MM.1S (cell line): Measurements from ENCODE around the gene SCAPER.

Experiments
- DNase-seq: peaks from one replicate; pipeline ENCODE4 v3.0.0-alpha.2; 2015
- H2AFZ ChIP-seq: fragments of 300-600 bp; sonication (generic); 2 replicates; pipeline ENCODE4 v1.6.0; 2016; ENCODE audit warnings: antibody characterized with exemption, low read length
- H3F3A ChIP-seq: fragments of 300-600 bp; sonication (generic); 2 replicates; pipeline ENCODE4 v1.6.1; 2016; ENCODE audit warnings: mild to moderate bottlenecking, antibody characterized with exemption, low read length, moderate library complexity, mixed read lengths; ENCODE audit not compliant: insufficient read depth
- H3K27ac ChIP-seq: fragments of 300-600 bp; sonication (generic); 2 replicates; pipeline ENCODE4 v1.5.1; 2016; ENCODE audit warnings: mild to moderate bottlenecking, low read length
- H3K27me3 ChIP-seq: fragments of 300-600 bp; sonication (generic); replicated peaks from 2 replicates; pipeline ENCODE4 v1.6.0; 2016; ENCODE audit warnings: low read length; ENCODE audit not compliant: insufficient read depth
- H3K36me3 ChIP-seq: fragments of 300-600 bp; sonication (generic); replicated peaks from 2 replicates; pipeline ENCODE4 v1.6.1; 2016; ENCODE audit warnings: mild to moderate bottlenecking, low read length, mixed read lengths; ENCODE audit not compliant: insufficient read depth
- H3K4me1 ChIP-seq: fragments of 300-600 bp; sonication (generic); 2 replicates; pipeline ENCODE4 v1.6.1; 2016; ENCODE audit warnings: low read length, mixed read lengths
- H3K4me2 ChIP-seq: fragments of 300-600 bp; sonication (generic); 2 replicates; pipeline ENCODE4 v1.6.0; 2016; ENCODE audit warnings: low read depth, low read length
- H3K4me3 ChIP-seq: fragments of 300-600 bp; sonication (generic); 2 replicates; pipeline ENCODE4 v1.5.1; 2016; ENCODE audit warnings: low read length, mixed read lengths
- H3K79me2 ChIP-seq: fragments of 300-600 bp; sonication (generic); 2 replicates; pipeline ENCODE4 v1.6.1; 2016; ENCODE audit warnings: mixed run types, low read length, mixed read lengths
- H3K9ac ChIP-seq: fragments of 300-600 bp; sonication (generic); 2 replicates; pipeline ENCODE4 v1.6.1; 2016; ENCODE audit warnings: low read length, mixed read lengths
- H3K9me2 ChIP-seq: fragments of 300-600 bp; sonication (generic); replicated peaks from 2 replicates; pipeline ENCODE4 v1.6.1; 2016; ENCODE audit warnings: mild to moderate bottlenecking, low read length, mixed read lengths; ENCODE audit not compliant: insufficient read depth
- H3K9me3 ChIP-seq: fragments of 300-600 bp; sonication (generic); replicated peaks from 2 replicates; pipeline ENCODE4 v1.6.1; 2016; ENCODE audit warnings: mild to moderate bottlenecking, low read length, mixed read lengths; ENCODE audit not compliant: insufficient read depth
- H4K20me1 ChIP-seq: fragments of 300-600 bp; sonication (generic); 2 replicates; pipeline ENCODE4 v1.6.1; 2016; ENCODE audit warnings: mild to moderate bottlenecking, low read length, moderate library complexity, mixed read lengths; ENCODE audit not compliant: insufficient read depth
- CTCF ChIP-seq: fragments of 300-600 bp; sonication (generic); IDR thresholded peaks from 2 replicates; pipeline ENCODE4 v1.5.1; 2016; ENCODE audit warnings: antibody characterized with exemption, low read length, mixed read lengths
- EZH2 ChIP-seq: fragments of 300-600 bp; sonication (generic); optimal IDR thresholded peaks from 2 replicates; pipeline ENCODE3; 2017; ENCODE audit warnings: low read depth, mild to moderate bottlenecking, antibody characterized with exemption, low read length, mixed read lengths
- EZH2phosphoT487 ChIP-seq: fragments of 300-600 bp; sonication (generic); IDR thresholded peaks from 2 replicates; pipeline ENCODE4 v1.6.1; 2018; ENCODE audit warnings: antibody characterized with exemption, low read length

The SCAPER gene

DNA sequence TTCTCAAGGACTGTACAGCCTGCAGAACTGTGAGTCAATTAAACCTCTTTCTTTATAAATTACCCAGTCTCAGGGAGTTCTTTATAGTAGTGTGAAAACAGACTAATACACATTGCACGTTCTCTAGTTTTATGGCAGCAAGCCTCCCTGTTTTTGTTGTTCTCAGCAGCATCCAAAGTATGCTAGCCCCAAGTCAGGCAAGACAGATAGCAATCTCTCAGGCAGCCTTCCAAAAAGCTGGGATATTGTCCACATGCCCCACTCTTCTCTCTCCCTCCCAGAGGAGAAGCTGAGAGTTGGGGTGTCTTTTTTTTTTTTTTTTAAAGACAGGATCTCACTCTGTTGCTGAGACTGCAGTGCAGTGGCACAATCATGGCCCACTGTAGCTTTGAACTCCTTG is 438.0 kb downstream of the SCAPER start:
- no peak overlapping the region for H3K4me2 ChIP-seq
- H3K27me3 ChIP-seq = no peaks in the 10 kb centered on the region
- no peak for TF ChIP-seq CTCF
- TF ChIP-seq EZH2 = no peak
- TF ChIP-seq EZH2phosphoT487 = no peak
- no peaks in the 10 kb centered on the region for H3K9me2 ChIP-seq
- DNase-seq = no peak
- H3K79me2 ChIP-seq = no peaks in the 10 kb centered on the region
- H3K27ac ChIP-seq = no peak overlapping the region
- H3K4me3 ChIP-seq = no peak overlapping the region
- H3K9me3 ChIP-seq = no peaks in the 10 kb centered on the region
- no peaks in the 10 kb centered on the region for H3K4me1 ChIP-seq
- no peaks in the 10 kb centered on the region for H4K20me1 ChIP-seq
- 0 out of 2 replicates have a peak, but pooled peaks cover 2% of the 10 kb centered on the region for H3K36me3 ChIP-seq
- no peak overlapping the region for H2AFZ ChIP-seq
- H3F3A ChIP-seq = no peaks in the 10 kb centered on the region
- H3K9ac ChIP-seq = no peak overlapping the region

DNA sequence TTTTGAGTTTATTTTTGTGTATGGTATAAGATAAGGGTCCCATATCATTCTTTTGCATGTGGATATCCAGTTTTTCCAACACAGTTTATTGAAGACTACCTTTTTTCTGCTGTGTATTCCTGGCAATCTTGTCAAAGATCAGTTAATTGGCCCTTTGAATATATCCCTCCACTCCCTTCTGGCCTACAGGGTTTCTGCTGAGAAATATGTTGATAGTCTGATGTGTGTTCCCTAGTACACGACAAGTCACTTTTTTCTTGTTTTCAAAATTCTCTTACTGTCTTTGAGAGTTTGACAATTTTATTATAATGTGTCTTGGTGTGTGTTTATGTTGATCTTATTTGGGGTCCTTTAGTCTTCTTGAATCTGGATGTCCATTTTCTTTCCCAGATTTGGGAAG is 439.4 kb downstream of the SCAPER start:
- H2AFZ ChIP-seq = no peak overlapping the region
- DNase-seq = no peak
- H4K20me1 ChIP-seq = no peaks in the 10 kb centered on the region
- no peak for TF ChIP-seq CTCF
- no peak for TF ChIP-seq EZH2phosphoT487
- TF ChIP-seq EZH2 = no peak
- H3K4me1 ChIP-seq = no peaks in the 10 kb centered on the region
- H3K9me2 ChIP-seq = no peaks in the 10 kb centered on the region
- no peaks in the 10 kb centered on the region for H3K27me3 ChIP-seq
- no peak overlapping the region for H3K4me2 ChIP-seq
- H3K36me3 ChIP-seq = 0 out of 2 replicates have a peak, but pooled peaks cover 2% of the 10 kb centered on the region
- no peak overlapping the region for H3K4me3 ChIP-seq
- no peaks in the 10 kb centered on the region for H3K79me2 ChIP-seq
- H3K9me3 ChIP-seq = no peaks in the 10 kb centered on the region
- H3F3A ChIP-seq = no peaks in the 10 kb centered on the region
- no peak overlapping the region for H3K9ac ChIP-seq
- H3K27ac ChIP-seq = no peak overlapping the region

DNA sequence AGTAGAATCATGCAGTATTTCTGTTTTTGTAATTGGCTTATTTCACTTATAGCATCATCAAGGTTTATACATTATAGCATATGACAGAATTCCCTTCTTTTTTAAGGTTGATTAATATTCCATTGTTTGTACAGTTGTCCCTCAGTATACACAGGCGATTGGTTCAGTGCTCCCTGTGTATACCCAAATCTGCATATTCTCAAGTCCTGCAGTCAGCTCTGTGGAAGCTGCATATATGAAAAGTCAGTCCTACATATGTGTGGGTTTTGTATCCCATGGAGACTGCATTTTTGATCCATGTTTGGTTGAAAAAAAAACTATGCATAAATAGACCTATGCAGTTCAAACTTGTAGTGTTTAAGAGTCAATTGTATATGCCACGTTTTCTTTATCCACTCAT is 440.9 kb downstream of the SCAPER start:
- Histone ChIP-seq H3K27ac (no peak overlapping the region), H3K4me3 (no peak overlapping the region), H3K79me2 (no peaks in the 10 kb centered on the region), H3K4me2 (no peak overlapping the region), H3K36me3 (no peaks in the 10 kb centered on the region), H3K9ac (no peak overlapping the region), H4K20me1 (no peaks in the 10 kb centered on the region), H3K27me3 (no peaks in the 10 kb centered on the region), H3K9me2 (no peaks in the 10 kb centered on the region), H2AFZ (no peak overlapping the region), H3K9me3 (no peaks in the 10 kb centered on the region), H3K4me1 (no peaks in the 10 kb centered on the region), H3F3A (no peaks in the 10 kb centered on the region)
- TF ChIP-seq EZH2phosphoT487 (no peak), EZH2 (no peak), CTCF (no peak)
- DNase-seq = no peak
